ENCODE results near the gene ZBTB2.

- TF ChIP-seq CTCF (IDR thresholded peaks at IDR 0.05) (no peak), ELF4 (CRISPR knock-in tag; IDR thresholded peaks at IDR 0.05; ENCODE audit: low read depth) (no peak), JUN (CRISPR knock-in tag; IDR thresholded peaks at IDR 0.05) (no peak), E2F5 (CRISPR knock-in tag; IDR thresholded peaks at IDR 0.05) (no peak), CREM (CRISPR knock-in tag; IDR thresholded peaks at IDR 0.05) (no peak), ZNF425 (CRISPR knock-in tag; conservative IDR thresholded peaks at IDR 0.05) (no peak), ZMAT4 (CRISPR knock-in tag; IDR thresholded peaks at IDR 0.05) (no peak)
- TF ChIP-seq, protein P1, sequence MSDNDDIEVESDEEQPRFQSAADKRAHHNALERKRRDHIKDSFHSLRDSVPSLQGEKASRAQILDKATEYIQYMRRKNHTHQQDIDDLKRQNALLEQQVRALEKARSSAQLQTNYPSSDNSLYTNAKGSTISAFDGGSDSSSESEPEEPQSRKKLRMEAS (CRISPR knock-in tag; IDR thresholded peaks at IDR 0.05) = no peak
- TF ChIP-seq, protein P2, sequence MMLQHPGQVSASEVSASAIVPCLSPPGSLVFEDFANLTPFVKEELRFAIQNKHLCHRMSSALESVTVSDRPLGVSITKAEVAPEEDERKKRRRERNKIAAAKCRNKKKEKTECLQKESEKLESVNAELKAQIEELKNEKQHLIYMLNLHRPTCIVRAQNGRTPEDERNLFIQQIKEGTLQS (CRISPR knock-in tag; conservative IDR thresholded peaks at IDR 0.05) = no peak
Measured at GRCh38 chr6:151321438-151321837, 69.9 kb downstream of the ZBTB2 start.
